ENCODE data around the gene C11orf42.

Gene C11orf42

GRCh38 chr11:6258571-6259081, 53.3 kb downstream of the C11orf42 start:
- Mint-ChIP-seq H3K27ac (no peak overlapping the region), H3K4me1 (no peaks in the 10 kb centered on the region), H3K4me3 (no peak overlapping the region), H3K9me3 (no peaks in the 10 kb centered on the region), H3K36me3 (no peaks in the 10 kb centered on the region)
- ATAC-seq = peak; percentile 27
- no peak for DNase-seq (ENCODE audit: low spot score in 2 of 2)

GRCh38 chr11:6260207-6260726, 54.9 kb downstream of the C11orf42 start:
- H3K27ac Mint-ChIP-seq = no peak overlapping the region
- H3K9me3 Mint-ChIP-seq = no peaks in the 10 kb centered on the region
- no peak for ATAC-seq
- no peak overlapping the region for H3K4me3 Mint-ChIP-seq
- no peaks in the 10 kb centered on the region for H3K36me3 Mint-ChIP-seq
- DNase-seq (ENCODE audit: low spot score in 2 of 2) = no peak
- H3K4me1 Mint-ChIP-seq = no peaks in the 10 kb centered on the region

Measured in stimulated activated effector memory CD8-positive, alpha-beta T cell treated with anti-CD3 and anti-CD28 coated beads, Interleukin-12 subunit alpha, Interleukin-12 subunit beta, amount 100 ng/mL, for 72 hours (primary cell).